HEK293 (cell line): Measurements from ENCODE around the gene THUMPD3.

Experiments used
- CTCF ChIA-PET: fragments of 350-600 bp; formaldehyde crosslinking; extraction: SDS; loops from one replicate; lab custom pipeline; 2021; ENCODE audit warnings: antibody characterized with exemption; lab: Yijun Ruan, JAX
- POLR2A ChIA-PET: fragments of 300-600 bp; formaldehyde crosslinking; extraction: SDS; loops from one replicate; lab custom pipeline; 2020; ENCODE audit warnings: antibody characterized with exemption, inconsistent platforms; lab: Yijun Ruan, JAX
- H3K27ac ChIP-seq: fragments of 200-500 bp; sonication (Bioruptor generic); 2 replicates; pipeline ENCODE4 v1.5.1; 2014; ENCODE audit warnings: low read depth, low read length, control low read depth, inconsistent platforms; ENCODE audit errors: extremely low read depth
- H3K36me3 ChIP-seq, 2 experiments: fragments of 200-500 bp in 1 of 2; sonication (Bioruptor generic) in 1 of 2; 1 replicate in 1 of 2; 2 replicates in 1 of 2; pipeline ENCODE4 v1.5.1; 2014 to 2017; ENCODE audit warnings: inconsistent platforms in 2 of 2, low read length in 2 of 2; ENCODE audit not compliant: control insufficient read depth in 2 of 2, insufficient read depth in 1 of 2
- H3K4me1 ChIP-seq: fragments of 200-500 bp; sonication (Bioruptor generic); 2 replicates; pipeline ENCODE4 v1.5.1; 2014; ENCODE audit warnings: mild to moderate bottlenecking, low read length, inconsistent platforms; ENCODE audit not compliant: control insufficient read depth, insufficient read depth
- H3K4me3 ChIP-seq: 2 replicates; pipeline ENCODE4 v1.5.1; 2011; ENCODE audit warnings: low read depth, mild to moderate bottlenecking, control low read depth, low read length, moderate library complexity
- H3K9me3 ChIP-seq: fragments of 200-500 bp; sonication (Bioruptor generic); 2 replicates; pipeline ENCODE4 v1.5.1; 2014; ENCODE audit warnings: low read depth, low read length, inconsistent platforms; ENCODE audit not compliant: control insufficient read depth, insufficient read depth
- FEZF1 ChIP-seq: fragments of 450-650 bp; formaldehyde crosslinking; IDR thresholded peaks from 2 replicates; pipeline ENCODE4 v1.5.1; 2016; ENCODE audit warnings: missing biosample characterization, missing genetic modification characterization
- GLIS2 ChIP-seq: fragments of 450-650 bp; formaldehyde crosslinking; IDR thresholded peaks from 2 replicates; pipeline ENCODE4 v1.5.1; 2016; ENCODE audit warnings: missing biosample characterization, missing genetic modification characterization
- KLF1 ChIP-seq: fragments of 450-650 bp; formaldehyde crosslinking; IDR thresholded peaks from 2 replicates; pipeline ENCODE4 v1.5.1; 2016; ENCODE audit warnings: missing biosample characterization, missing genetic modification characterization
- RBAK ChIP-seq: fragments of 450-650 bp; formaldehyde crosslinking; IDR thresholded peaks from 2 replicates; pipeline ENCODE4 v1.5.1; 2016; ENCODE audit warnings: missing biosample characterization, missing genetic modification characterization
- SCRT2 ChIP-seq: fragments of 450-650 bp; formaldehyde crosslinking; IDR thresholded peaks from 2 replicates; pipeline ENCODE4 v1.5.1; 2016; ENCODE audit warnings: missing biosample characterization, missing genetic modification characterization
- YY2 ChIP-seq: fragments of 450-650 bp; formaldehyde crosslinking; IDR thresholded peaks from 2 replicates; pipeline ENCODE4 v1.5.1; 2016; ENCODE audit warnings: missing biosample characterization, missing genetic modification characterization
- ZBTB49 ChIP-seq: fragments of 450-650 bp; formaldehyde crosslinking; IDR thresholded peaks from 2 replicates; pipeline ENCODE4 v1.5.1; 2016; ENCODE audit warnings: missing biosample characterization, missing genetic modification characterization, low read depth
- ZBTB7A ChIP-seq: fragments of 450-650 bp; formaldehyde crosslinking; IDR thresholded peaks from 2 replicates; pipeline ENCODE4 v1.5.1; 2016; ENCODE audit warnings: low read depth, missing biosample characterization, missing genetic modification characterization
- ZNF138 ChIP-seq: fragments of 450-650 bp; formaldehyde crosslinking; IDR thresholded peaks from 2 replicates; pipeline ENCODE4 v1.5.1; 2016; ENCODE audit warnings: missing biosample characterization, missing genetic modification characterization, borderline replicate concordance
- ZNF155 ChIP-seq: fragments of 450-650 bp; formaldehyde crosslinking; IDR thresholded peaks from 2 replicates; pipeline ENCODE4 v1.5.1; 2016; ENCODE audit warnings: missing biosample characterization, missing genetic modification characterization
- ZNF221 ChIP-seq: fragments of 450-650 bp; formaldehyde crosslinking; IDR thresholded peaks from 2 replicates; pipeline ENCODE4 v1.5.1; 2017; ENCODE audit warnings: missing biosample characterization, missing genetic modification characterization, borderline replicate concordance
- ZNF335 ChIP-seq: fragments of 450-650 bp; formaldehyde crosslinking; conservative IDR thresholded peaks from 2 replicates; pipeline ENCODE4 v1.5.1; 2016; ENCODE audit warnings: missing biosample characterization, missing genetic modification characterization
- ZNF37A ChIP-seq: fragments of 450-650 bp; IDR thresholded peaks from 2 replicates; pipeline ENCODE4 v1.5.1; 2018; ENCODE audit warnings: missing biosample characterization, missing genetic modification characterization
- ZNF404 ChIP-seq: fragments of 450-650 bp; formaldehyde crosslinking; IDR thresholded peaks from 2 replicates; pipeline ENCODE4 v1.5.1; 2017; ENCODE audit warnings: missing biosample characterization, missing genetic modification characterization
- ZNF433 ChIP-seq: fragments of 450-650 bp; formaldehyde crosslinking; IDR thresholded peaks from 2 replicates; pipeline ENCODE4 v1.5.1; 2016; ENCODE audit warnings: missing biosample characterization, missing genetic modification characterization, low read depth
- ZNF488 ChIP-seq: fragments of 450-650 bp; formaldehyde crosslinking; IDR thresholded peaks from 2 replicates; pipeline ENCODE4 v1.5.1; 2016; ENCODE audit warnings: missing biosample characterization, missing genetic modification characterization
- ZNF549 ChIP-seq: fragments of 450-650 bp; IDR thresholded peaks from 2 replicates; pipeline ENCODE4 v1.5.1; 2018; ENCODE audit warnings: missing biosample characterization, missing genetic modification characterization, mild to moderate bottlenecking, inconsistent platforms, moderate library complexity
- ZNF600 ChIP-seq: fragments of 450-650 bp; formaldehyde crosslinking; IDR thresholded peaks from 2 replicates; pipeline ENCODE4 v1.5.1; 2016; ENCODE audit warnings: missing biosample characterization, missing genetic modification characterization
- ZNF837 ChIP-seq: fragments of 450-650 bp; formaldehyde crosslinking; IDR thresholded peaks from 2 replicates; pipeline ENCODE4 v1.5.1; 2016; ENCODE audit warnings: missing biosample characterization, missing genetic modification characterization
- ZXDB ChIP-seq: fragments of 450-650 bp; formaldehyde crosslinking; IDR thresholded peaks from 2 replicates; pipeline ENCODE4 v1.5.1; 2016; ENCODE audit warnings: missing biosample characterization, missing genetic modification characterization
- TF ChIP-seq, protein P1 (sequence below): fragments of 450-650 bp; formaldehyde crosslinking; IDR thresholded peaks from 2 replicates; pipeline ENCODE4 v1.5.1; 2016; ENCODE audit warnings: missing biosample characterization, missing genetic modification characterization

Gene THUMPD3

DNA sequence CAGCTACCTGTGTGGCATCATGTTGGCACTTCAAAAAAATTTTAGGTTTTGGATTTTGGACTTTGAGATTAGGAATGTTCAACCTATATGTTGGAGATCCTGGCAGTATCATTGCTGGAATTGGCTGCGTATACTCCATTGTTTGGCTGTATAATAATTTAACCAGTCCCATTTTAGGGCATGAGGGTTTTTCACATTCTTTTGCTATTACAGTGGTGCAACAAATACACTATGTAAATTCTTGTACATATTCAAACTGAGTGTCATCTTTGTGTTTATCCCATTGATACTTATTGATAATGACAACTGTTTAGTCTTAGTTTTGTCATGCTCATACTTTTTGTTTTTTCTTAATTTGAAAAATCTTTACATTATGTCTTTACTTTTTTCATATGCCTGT is 6.7 kb downstream of the THUMPD3 start (continued):
- TF ChIP-seq ZBTB49 (tag by site-specific recombination) (no peak), ZNF837 (tag by site-specific recombination) (no peak)

DNA sequence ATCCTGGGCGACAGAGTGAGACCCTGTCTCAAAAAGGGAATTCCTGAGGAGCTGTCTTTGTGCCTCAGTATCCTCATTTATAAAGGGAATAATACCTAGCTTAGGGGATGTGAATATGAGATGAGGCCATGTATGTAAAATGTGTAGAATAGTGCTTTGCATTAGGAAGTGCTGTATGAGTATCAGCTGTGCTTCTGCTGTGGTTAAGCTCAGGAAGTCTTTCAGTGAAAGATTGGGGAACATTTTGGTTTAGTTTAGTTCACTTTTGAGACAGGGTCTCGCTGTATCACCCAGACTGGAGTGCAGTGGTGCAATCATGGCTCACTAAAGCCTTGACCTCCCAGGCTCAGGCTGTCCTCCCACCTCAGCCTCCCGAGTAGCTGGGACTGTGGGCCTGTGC is 10.6 kb downstream of the THUMPD3 start:
- CTCF ChIA-PET = no interaction called here
- H3K4me3 ChIP-seq = no peak overlapping the region
- no peaks in the 10 kb centered on the region for H3K9me3 ChIP-seq
- no peaks in the 10 kb centered on the region for H3K4me1 ChIP-seq
- peaks cover 96 to 97% of the 10 kb centered on the region in 2 experiments for H3K36me3 ChIP-seq
- POLR2A ChIA-PET = interaction anchor here (2.8 kb wide), 1 partner anchor 10 kb away, joined by 14 read pairs; the partner anchor contains the start of gene THUMPD3
- TF ChIP-seq ZNF488 (tag by site-specific recombination) = no peak
- TF ChIP-seq ZXDB (tag by site-specific recombination) = no peak
- TF ChIP-seq ZNF138 (tag by site-specific recombination) = no peak
- TF ChIP-seq ZNF433 (tag by site-specific recombination) = no peak
- no peak for TF ChIP-seq ZNF600
- TF ChIP-seq ZNF155 (tag by site-specific recombination) = no peak
- no peak for TF ChIP-seq GLIS2 (tag by site-specific recombination)
- no peak for TF ChIP-seq RBAK (tag by site-specific recombination)
- TF ChIP-seq ZNF549 = no peak
- TF ChIP-seq, protein P1, sequence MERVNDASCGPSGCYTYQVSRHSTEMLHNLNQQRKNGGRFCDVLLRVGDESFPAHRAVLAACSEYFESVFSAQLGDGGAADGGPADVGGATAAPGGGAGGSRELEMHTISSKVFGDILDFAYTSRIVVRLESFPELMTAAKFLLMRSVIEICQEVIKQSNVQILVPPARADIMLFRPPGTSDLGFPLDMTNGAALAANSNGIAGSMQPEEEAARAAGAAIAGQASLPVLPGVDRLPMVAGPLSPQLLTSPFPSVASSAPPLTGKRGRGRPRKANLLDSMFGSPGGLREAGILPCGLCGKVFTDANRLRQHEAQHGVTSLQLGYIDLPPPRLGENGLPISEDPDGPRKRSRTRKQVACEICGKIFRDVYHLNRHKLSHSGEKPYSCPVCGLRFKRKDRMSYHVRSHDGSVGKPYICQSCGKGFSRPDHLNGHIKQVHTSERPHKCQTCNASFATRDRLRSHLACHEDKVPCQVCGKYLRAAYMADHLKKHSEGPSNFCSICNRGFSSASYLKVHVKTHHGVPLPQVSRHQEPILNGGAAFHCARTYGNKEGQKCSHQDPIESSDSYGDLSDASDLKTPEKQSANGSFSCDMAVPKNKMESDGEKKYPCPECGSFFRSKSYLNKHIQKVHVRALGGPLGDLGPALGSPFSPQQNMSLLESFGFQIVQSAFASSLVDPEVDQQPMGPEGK (tag by site-specific recombination) = no peak
- H3K27ac ChIP-seq = no peak overlapping the region

GRCh38 chr3:9377981-9378380 is 15.1 kb downstream of the THUMPD3 start:
- Histone ChIP-seq H3K4me1 (no peaks in the 10 kb centered on the region), H3K4me3 (no peak overlapping the region), H3K27ac (no peak overlapping the region), H3K36me3 (peaks cover 84 to 86% of the 10 kb centered on the region in 2 experiments), H3K9me3 (no peaks in the 10 kb centered on the region)
- POLR2A ChIA-PET = interaction anchor here (2.9 to 3.5 kb wide), 2 partner anchors 15 to 18 kb away, joined by 15 to 16 read pairs; partner anchors contain the start of genes SETD5 and THUMPD3
- CTCF ChIA-PET = interaction anchor here (0.5 to 0.7 kb wide), 2 partner anchors 16 to 656 kb away, joined by 3 to 4 read pairs; no protein-coding TSS in a partner anchor
- TF ChIP-seq ZNF335 (tag by site-specific recombination) = no peak
- no peak for TF ChIP-seq ZNF404 (tag by site-specific recombination)
- TF ChIP-seq ZNF221 (tag by site-specific recombination) = no peak
- no peak for TF ChIP-seq KLF1 (tag by site-specific recombination)
- no peak for TF ChIP-seq ZBTB7A
- no peak for TF ChIP-seq FEZF1 (tag by site-specific recombination)
- no peak for TF ChIP-seq ZNF37A (tag by site-specific recombination)
- no peak for TF ChIP-seq SCRT2
- TF ChIP-seq YY2 (tag by site-specific recombination) = no peak
